GM12878 (cell line): ENCODE data around the gene GIPC3. TPM values are rescaled to one million over a fixed set of nuclear protein-coding genes. Genes with fewer than 3 reads are reported as not detected.

ENCODE experiments used
- ATAC-seq: fragments of 200-7000 bp; cut with Tn5 transposase; 3 replicates; pipeline ENCODE4 v1.9.1; 2020; ENCODE audit warnings: mild to moderate bottlenecking, moderate library complexity
- BruUV-seq: library from RNA; stranded (reverse); fragments of 400-500 nt; replicated peaks from 2 replicates; lab custom pipeline; 2021; lab: Mats Ljungman, UMichigan
- CTCF ChIA-PET: fragments of 300-600 bp; sonication (Branson Sonifier 250); formaldehyde crosslinking; extraction: SDS; loops from one replicate; lab custom pipeline; 2021; ENCODE audit warnings: inconsistent platforms; lab: Yijun Ruan, JAX
- POLR2A ChIA-PET: fragments of 350-600 bp; formaldehyde crosslinking; extraction: SDS; loops from one replicate; lab custom pipeline; 2021; ENCODE audit warnings: inconsistent platforms; lab: Charles Lee
- RAD21 ChIA-PET: fragments of 300-600 bp; sonication (Branson Sonifier 250); formaldehyde crosslinking; loops from one replicate; lab custom pipeline; 2023; ENCODE audit warnings: antibody characterized with exemption; ENCODE audit not compliant: unreplicated experiment; lab: Charles Lee
- SMC1A ChIA-PET: fragments of 300-600 bp; sonication (Branson Sonifier 250); formaldehyde crosslinking; loops from one replicate; lab custom pipeline; 2023; ENCODE audit not compliant: unreplicated experiment, uncharacterized antibody; lab: Charles Lee
- DNase-seq: peaks from one replicate; pipeline ENCODE4 v3.0.0-alpha.2; 2011; ENCODE audit warnings: low read depth, low spot score
- FAIRE-seq: peaks from 3 replicates; lab custom pipeline; 2011; peaks lifted over from hg19 to GRCh38; lab: Jason Lieb, UNC
- H2AFZ ChIP-seq: 2 replicates; pipeline ENCODE4 v1.6.0; 2011; ENCODE audit warnings: low read depth, low read length, control low read depth; ENCODE audit not compliant: control insufficient read depth
- H3K27ac ChIP-seq: 2 replicates; pipeline ENCODE4 v1.5.1; 2011; ENCODE audit warnings: control low read depth; ENCODE audit not compliant: control insufficient read depth, insufficient read depth
- H3K27me3 ChIP-seq, 2 experiments: replicated peaks in 1 of 2; 2 replicates each; pipeline versions ENCODE4 v1.6.0 to v1.6.1; 2011; ENCODE audit warnings: low read length in 1 of 2; ENCODE audit not compliant: control insufficient read depth in 2 of 2, insufficient read depth in 2 of 2
- H3K36me3 ChIP-seq, 2 experiments: 2 replicates each; pipeline ENCODE4 v1.5.1; 2011; ENCODE audit warnings: low read length in 1 of 2; ENCODE audit not compliant: control insufficient read depth in 2 of 2, insufficient read depth in 2 of 2
- H3K4me1 ChIP-seq: 2 replicates; pipeline ENCODE4 v1.6.1; 2011; ENCODE audit warnings: mild to moderate bottlenecking, low read length, moderate library complexity, mixed read lengths; ENCODE audit not compliant: control insufficient read depth, insufficient read depth
- H3K4me2 ChIP-seq: 2 replicates; pipeline ENCODE4 v1.6.0; 2011; ENCODE audit warnings: control low read depth; ENCODE audit not compliant: control insufficient read depth, insufficient read depth
- H3K4me3 ChIP-seq: fragments of 200-600 bp; sonication (generic); 2 replicates; pipeline ENCODE4 v1.5.1; 2016
- H3K79me2 ChIP-seq: 2 replicates; pipeline ENCODE4 v1.6.0; 2011; ENCODE audit warnings: low read length; ENCODE audit not compliant: control insufficient read depth, insufficient read depth
- H3K9ac ChIP-seq: 2 replicates; pipeline ENCODE4 v1.8.0; 2011; ENCODE audit warnings: low read length, control low read depth, mixed read lengths; ENCODE audit not compliant: control insufficient read depth, insufficient read depth
- H3K9me3 ChIP-seq: replicated peaks from 3 replicates; pipeline ENCODE4 v1.5.1; 2011; ENCODE audit warnings: mild to moderate bottlenecking, low read length; ENCODE audit not compliant: control insufficient read depth, insufficient read depth
- H4K20me1 ChIP-seq: 2 replicates; pipeline ENCODE4 v1.6.0; 2011; ENCODE audit not compliant: control insufficient read depth, insufficient read depth
- BCL11A ChIP-seq: IDR thresholded peaks from 2 replicates; pipeline ENCODE4 v1.6.1; 2011; ENCODE audit warnings: low read depth, low read length
- BRCA1 ChIP-seq: IDR thresholded peaks from 2 replicates; pipeline ENCODE4 v1.6.1; 2011; ENCODE audit warnings: low read depth, low read length, improper control_type of control experiment
- CEBPZ ChIP-seq: fragments of 150-350 bp; IDR thresholded peaks from 2 replicates; pipeline ENCODE4 v1.6.1; 2016; ENCODE audit warnings: low read depth, low read length
- CREM ChIP-seq: IDR thresholded peaks from 2 replicates; pipeline ENCODE4 v1.6.1; 2014; ENCODE audit warnings: antibody characterized with exemption, low read depth
- DPF2 ChIP-seq: fragments of 450-650 bp; IDR thresholded peaks from 2 replicates; pipeline ENCODE4 v1.6.1; 2017; ENCODE audit warnings: mild to moderate bottlenecking
- IKZF1 ChIP-seq: fragments of 450-650 bp; conservative IDR thresholded peaks from 2 replicates; pipeline ENCODE4 v1.6.1; 2017; ENCODE audit warnings: antibody characterized with exemption, mild to moderate bottlenecking
- MTA2 ChIP-seq: fragments of 450-650 bp; IDR thresholded peaks from 2 replicates; pipeline ENCODE4 v1.6.1; 2016; ENCODE audit warnings: low read depth, mild to moderate bottlenecking, moderate library complexity
- NFIC ChIP-seq: IDR thresholded peaks from 2 replicates; pipeline ENCODE4 v1.6.1; 2012; ENCODE audit warnings: low read depth, mild to moderate bottlenecking, inconsistent platforms, low read length, moderate library complexity
- POU2F2 ChIP-seq: IDR thresholded peaks from 3 replicates; pipeline ENCODE4 v1.6.1; 2011; ENCODE audit warnings: low read depth, mild to moderate bottlenecking, low read length, borderline replicate concordance
- RB1 ChIP-seq: fragments of 450-650 bp; formaldehyde crosslinking; IDR thresholded peaks from 2 replicates; pipeline ENCODE4 v1.6.1; 2017; ENCODE audit warnings: mild to moderate bottlenecking, borderline replicate concordance
- RFX5 ChIP-seq: IDR thresholded peaks from 2 replicates; pipeline ENCODE4 v1.6.1; 2011; ENCODE audit warnings: low read depth, low read length, improper control_type of control experiment
- RUNX3 ChIP-seq: IDR thresholded peaks from 2 replicates; pipeline ENCODE4 v1.6.1; 2012; ENCODE audit warnings: low read length, inconsistent platforms
- SIN3A ChIP-seq: IDR thresholded peaks from 2 replicates; pipeline ENCODE4 v1.6.1; 2012; ENCODE audit warnings: low read depth, low read length, improper control_type of control experiment
- SMARCA5 ChIP-seq: fragments of 450-650 bp; IDR thresholded peaks from 2 replicates; pipeline ENCODE4 v1.6.1; 2017; ENCODE audit warnings: mild to moderate bottlenecking
- ZBTB33 ChIP-seq: fragments of 450-650 bp; IDR thresholded peaks from 2 replicates; pipeline ENCODE4 v1.6.1; 2017; ENCODE audit warnings: mild to moderate bottlenecking
- WGBS: methylation state at CpG from one replicate; pipeline ENCODE4 v1.1.6; 2016; ENCODE audit warnings: low lambda C conversion rate; ENCODE audit not compliant: insufficient replicate concordance, insufficient coverage; ENCODE audit errors: missing lambda C conversion rate; 5-methylcytosine and 5-hydroxymethylcytosine counted together
- in situ Hi-C: fragments of 300-500 bp; cut with MboI; formaldehyde crosslinking; loops from 9 replicates; pipeline ENCODE4 v1.14.3; 2018; ENCODE audit warnings: mixed read lengths
- intact Hi-C: fragments of 100-400 bp; cut with micrococcal nuclease; formaldehyde crosslinking; loops from one replicate; pipeline ENCODE4 v1.14.2; 2022; ENCODE audit not compliant: unreplicated experiment
- polyA plus RNA-seq, 11 experiments: library from polyadenylated mRNA; depleted of rRNA in 4 of 11; unstranded in 6 of 11; stranded (reverse) in 5 of 11; fragments of >200 nt; fragmentation: Nextera tagmentation in 4 of 11; fragmentation: Illumina TruSeq in 1 of 11; extraction: Ambion mirVana in 4 of 11; extraction: Trizol in 1 of 11; gene quantifications; 1 replicate in 1 of 11; 2 replicates in 10 of 11; pipeline versions ENCODE4 v1.2.1 to v1.2.3, GENCODE V29; 2011 to 2016; ENCODE audit warnings: inconsistent platforms in 2 of 11, missing spikeins in 2 of 11, low read depth in 1 of 11
- total RNA-seq, 4 experiments: library from RNA; depleted of rRNA in 3 of 4; stranded (reverse); fragments of >200 nt in 3 of 4; fragmentation: Illumina TruSeq in 1 of 4; extraction: Trizol in 1 of 4; gene quantifications; 2 replicates each; pipeline versions ENCODE4 v1.2.1 to v1.2.3, GENCODE V29; 2013 to 2021

GIPC3 gene
- total and polyA plus RNA-seq, 10 of the 15 experiments (the other 5 are each of a cell fraction or from before 2014, with no cell fraction given), result not detected

GRCh38 chr19:3557461-3558248 lies 27.6 kb upstream of the GIPC3 start, which contains the start of gene MFSD12:
MFSD12 (minus strand) TSS chr19:3557586; CDS start chr19:3557403, 183 bp downstream.
- Histone ChIP-seq H3K36me3 (no peaks in the 10 kb centered on the region), H3K4me1 (peaks cover 25% of the 10 kb centered on the region), H4K20me1 (no peaks in the 10 kb centered on the region), H3K27me3 (no peaks in the 10 kb centered on the region), H3K79me2 (peaks cover 34% of the 10 kb centered on the region), H2AFZ (peak within 1 kb of the TSS; percentile 82), H3K9me3 (no peaks in the 10 kb centered on the region), H3K27ac (peak within 1 kb of the TSS; percentile 57), H3K4me3 (peak within 1 kb of the TSS; percentile 99), H3K9ac (peak within 1 kb of the TSS; percentile 50), H3K4me2 (peak within 1 kb of the TSS; percentile 75)
- ChIA-PET SMC1A (no interaction called here), POLR2A (interaction anchor here (0.8 to 1.5 kb wide), 3 partner anchors 9 to 16 kb away, joined by 3 to 6 read pairs (median 4); partner anchors contain the start of gene HMG20B), RAD21 (interaction anchor here (1.1 to 1.2 kb wide), 3 partner anchors 13 to 129 kb away, joined by 3 to 4 read pairs (median 4); partner anchors contain the start of gene CACTIN), CTCF (interaction anchor here (0.7 to 2.0 kb wide), 2 partner anchors 12 to 163 kb away, joined by 3 to 9 read pairs; no protein-coding TSS in a partner anchor)
- DNase-seq (peak; percentile 57), ATAC-seq (peak; percentile 94), FAIRE-seq (peak; percentile 70)
- in situ Hi-C loops (no loop called here), intact Hi-C loops (loop anchor here (5.0 kb wide), 1 partner anchor 70 kb away; the partner anchor contains the start of gene CACTIN)
- under 1% methylated on average over 37 of the region's 81 CpGs for WGBS
- BruUV-seq, result TSS peak; percentile 84
- TF ChIP-seq CEBPZ (peak; percentile 15; the same call in 1 of the 2 replicates), POU2F2 (0 out of 3 replicates have a peak, but pooled peaks have one; percentile 17), SIN3A (0 out of 2 replicates have a peak, but pooled peaks have one; percentile 41), RFX5 (peak; percentile 74), RB1 (no peak), NFIC (no peak), CREM (peak; percentile 58; the same call in 1 of the 2 replicates), RUNX3 (peak; percentile 60), IKZF1 (peak; percentile 66), DPF2 (peak; percentile 45; the same call in 1 of the 2 replicates), SMARCA5 (no peak), BCL11A (no peak), BRCA1 (no peak), ZBTB33 (no peak), MTA2 (peak; percentile 34; the same call in 1 of the 2 replicates)
